ENCODE measurements around the gene BLOC1S4. TPM values are rescaled to one million over a fixed set of nuclear protein-coding genes. Genes with fewer than 3 reads are reported as not detected.

BLOC1S4 gene
- total RNA-seq, 1 experiment from 2014 or later: 14.0 TPM

DNA sequence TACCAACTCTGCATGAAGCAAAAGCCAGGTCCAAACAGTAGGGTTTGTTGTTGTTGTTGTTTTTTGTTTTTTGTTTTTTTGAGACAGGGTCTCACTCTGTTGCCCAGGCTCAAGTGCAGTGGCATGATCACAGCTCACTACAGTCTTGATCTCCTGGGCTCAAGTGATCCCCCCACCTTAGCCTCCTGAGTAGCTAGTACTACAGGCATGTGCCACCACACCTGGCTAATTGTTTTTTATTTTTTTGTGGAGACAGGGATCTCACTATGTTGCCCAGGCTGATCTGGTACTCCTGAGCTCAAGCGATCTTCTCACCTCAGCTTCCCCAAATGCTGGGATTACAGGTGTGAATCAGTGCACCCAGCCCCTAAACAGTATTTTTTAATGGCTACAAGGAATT is 16.1 kb upstream of the BLOC1S4 start:
- Histone ChIP-seq H3K9ac (ENCODE audit: low read length) (no peak overlapping the region), H3K4me2 (ENCODE audit: low read length) (no peak overlapping the region), H3K9me3 (ENCODE audit: low read length) (no peaks in the 10 kb centered on the region), H3K27me3 (ENCODE audit: low read length) (no peaks in the 10 kb centered on the region), H3K27ac (ENCODE audit: low read length) (no peak overlapping the region), H3K79me2 (ENCODE audit: low read length) (peaks cover 31% of the 10 kb centered on the region), H3K36me3 (ENCODE audit: low read depth, low read length) (peaks cover 13% of the 10 kb centered on the region; the same call in 1 of the 2 replicates), H3K4me1 (ENCODE audit: insufficient read depth, low read length) (peaks cover 21% of the 10 kb centered on the region), H2AFZ (ENCODE audit: low read length) (no peak overlapping the region), H3K9me2 (replicated peaks; ENCODE audit: low read length) (no peaks in the 10 kb centered on the region), H3F3A (ENCODE audit: low read length, unreplicated experiment) (peaks cover 5% of the 10 kb centered on the region), H3K4me3 (ENCODE audit: low read length) (no peak overlapping the region), H4K20me1 (ENCODE audit: low read length) (no peaks in the 10 kb centered on the region)
- BruUV-seq (replicated peaks): no TSS peak
- intact Hi-C loops (cut with micrococcal nuclease): no loop called here
- ATAC-seq (no peak), DNase-seq (no peak)
- POLR2A ChIA-PET (ENCODE audit: unreplicated experiment): no interaction called here
- TF ChIP-seq EZH2 (IDR thresholded peaks at IDR 0.05; ENCODE audit: low read length, unreplicated experiment): no peak
- TF ChIP-seq EZH2phosphoT487 (IDR thresholded peaks at IDR 0.05; ENCODE audit: borderline replicate concordance, low read length): no peak
- TF ChIP-seq, protein P1, sequence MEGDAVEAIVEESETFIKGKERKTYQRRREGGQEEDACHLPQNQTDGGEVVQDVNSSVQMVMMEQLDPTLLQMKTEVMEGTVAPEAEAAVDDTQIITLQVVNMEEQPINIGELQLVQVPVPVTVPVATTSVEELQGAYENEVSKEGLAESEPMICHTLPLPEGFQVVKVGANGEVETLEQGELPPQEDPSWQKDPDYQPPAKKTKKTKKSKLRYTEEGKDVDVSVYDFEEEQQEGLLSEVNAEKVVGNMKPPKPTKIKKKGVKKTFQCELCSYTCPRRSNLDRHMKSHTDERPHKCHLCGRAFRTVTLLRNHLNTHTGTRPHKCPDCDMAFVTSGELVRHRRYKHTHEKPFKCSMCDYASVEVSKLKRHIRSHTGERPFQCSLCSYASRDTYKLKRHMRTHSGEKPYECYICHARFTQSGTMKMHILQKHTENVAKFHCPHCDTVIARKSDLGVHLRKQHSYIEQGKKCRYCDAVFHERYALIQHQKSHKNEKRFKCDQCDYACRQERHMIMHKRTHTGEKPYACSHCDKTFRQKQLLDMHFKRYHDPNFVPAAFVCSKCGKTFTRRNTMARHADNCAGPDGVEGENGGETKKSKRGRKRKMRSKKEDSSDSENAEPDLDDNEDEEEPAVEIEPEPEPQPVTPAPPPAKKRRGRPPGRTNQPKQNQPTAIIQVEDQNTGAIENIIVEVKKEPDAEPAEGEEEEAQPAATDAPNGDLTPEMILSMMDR (conservative IDR thresholded peaks at IDR 0.05; ENCODE audit: low read depth, low read length): no peak
- CTCF ChIA-PET: interaction anchor here (0.5 to 1.1 kb wide), 2 partner anchors 25 to 130 kb away, joined by 3 to 6 read pairs; no protein-coding TSS in a partner anchor

DNA sequence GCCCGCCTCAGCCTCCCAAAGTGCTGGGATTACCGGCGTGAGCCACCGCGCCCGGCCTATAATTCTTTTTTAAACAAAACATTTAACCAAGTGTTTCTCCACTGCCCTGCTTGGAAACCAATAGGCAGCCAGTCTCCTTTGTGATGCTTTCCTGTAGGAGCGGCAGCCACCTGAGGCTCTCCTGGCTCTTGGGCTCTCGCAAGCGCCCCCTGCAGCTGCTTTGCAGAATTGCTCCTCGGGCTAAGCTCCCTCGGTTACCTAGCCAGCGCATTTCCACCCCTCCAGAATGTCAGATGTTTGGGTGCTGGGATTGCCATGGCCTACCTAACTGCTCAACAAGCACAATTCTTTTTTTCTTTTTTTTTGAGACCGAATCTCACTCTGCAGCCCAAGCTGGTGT is 14.6 kb upstream of the BLOC1S4 start:
- CTCF ChIA-PET: interaction anchor here (1.0 kb wide), 1 partner anchor 26 kb away, joined by 4 read pairs; no protein-coding TSS in a partner anchor
- TF ChIP-seq, protein P1 (conservative IDR thresholded peaks at IDR 0.05; ENCODE audit: low read depth, low read length): peak; percentile 52
- no peak for TF ChIP-seq EZH2 (IDR thresholded peaks at IDR 0.05; ENCODE audit: low read length, unreplicated experiment)
- H3K9me2 ChIP-seq (replicated peaks; ENCODE audit: low read length): no peaks in the 10 kb centered on the region
- intact Hi-C loops (cut with micrococcal nuclease): no loop called here
- peaks cover 8% of the 10 kb centered on the region for H3K4me1 ChIP-seq (ENCODE audit: insufficient read depth, low read length)
- peak; percentile 30 for DNase-seq
- no peak overlapping the region for H3K4me3 ChIP-seq (ENCODE audit: low read length)
- no peak for ATAC-seq
- no peak overlapping the region for H3K9ac ChIP-seq (ENCODE audit: low read length)
- no peaks in the 10 kb centered on the region for H3K9me3 ChIP-seq (ENCODE audit: low read length)
- no peak overlapping the region for H2AFZ ChIP-seq (ENCODE audit: low read length)
- H3K27me3 ChIP-seq (ENCODE audit: low read length): no peaks in the 10 kb centered on the region
- H3K4me2 ChIP-seq (ENCODE audit: low read length): no peak overlapping the region
- H3K36me3 ChIP-seq (ENCODE audit: low read depth, low read length): peaks cover 13% of the 10 kb centered on the region; the same call in 1 of the 2 replicates
- BruUV-seq (replicated peaks): no TSS peak
- peaks cover 40% of the 10 kb centered on the region for H3K79me2 ChIP-seq (ENCODE audit: low read length)
- POLR2A ChIA-PET (ENCODE audit: unreplicated experiment): no interaction called here
- H3F3A ChIP-seq (ENCODE audit: low read length, unreplicated experiment): peaks cover under 1% of the 10 kb centered on the region
- no peaks in the 10 kb centered on the region for H4K20me1 ChIP-seq (ENCODE audit: low read length)
- H3K27ac ChIP-seq (ENCODE audit: low read length): no peak overlapping the region

DNA sequence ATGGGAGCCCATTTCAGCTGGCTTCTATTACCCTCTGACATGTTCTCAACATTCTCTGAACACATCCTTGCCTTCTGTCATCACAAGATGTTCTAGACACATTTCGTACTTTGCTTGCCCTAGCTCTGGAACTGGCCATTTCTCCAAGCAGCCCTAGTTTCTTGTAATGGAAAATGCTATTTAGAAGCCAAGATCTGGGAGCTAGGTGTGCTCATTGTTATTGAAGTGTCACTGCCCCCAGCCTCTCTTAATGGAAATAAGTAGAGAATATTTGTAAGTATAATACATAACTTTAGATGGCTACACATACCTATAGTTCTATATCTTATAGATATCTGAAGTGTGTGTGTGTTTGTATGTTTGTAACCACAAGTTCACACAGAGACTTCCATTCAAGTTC is 13.2 kb upstream of the BLOC1S4 start:
- Histone ChIP-seq H3K4me2 (ENCODE audit: low read length) (no peak overlapping the region), H3K79me2 (ENCODE audit: low read length) (peaks cover 50% of the 10 kb centered on the region), H2AFZ (ENCODE audit: low read length) (no peak overlapping the region), H4K20me1 (ENCODE audit: low read length) (0 out of 2 replicates have a peak, but pooled peaks cover 1% of the 10 kb centered on the region), H3K27me3 (ENCODE audit: low read length) (no peaks in the 10 kb centered on the region), H3K9ac (ENCODE audit: low read length) (no peak overlapping the region), H3K27ac (ENCODE audit: low read length) (no peak overlapping the region), H3K9me3 (ENCODE audit: low read length) (no peaks in the 10 kb centered on the region), H3K4me1 (ENCODE audit: insufficient read depth, low read length) (peaks cover 10% of the 10 kb centered on the region), H3K4me3 (ENCODE audit: low read length) (no peak overlapping the region), H3F3A (ENCODE audit: low read length, unreplicated experiment) (no peaks in the 10 kb centered on the region), H3K36me3 (ENCODE audit: low read depth, low read length) (peaks cover 13% of the 10 kb centered on the region; the same call in 1 of the 2 replicates), H3K9me2 (replicated peaks; ENCODE audit: low read length) (no peaks in the 10 kb centered on the region)
- ATAC-seq: no peak
- ChIA-PET CTCF (no interaction called here), POLR2A (ENCODE audit: unreplicated experiment) (no interaction called here)
- no TSS peak for BruUV-seq (replicated peaks)
- intact Hi-C loops (cut with micrococcal nuclease): no loop called here
- no peak for DNase-seq
- TF ChIP-seq EZH2phosphoT487 (IDR thresholded peaks at IDR 0.05; ENCODE audit: borderline replicate concordance, low read length) (no peak), EZH2 (IDR thresholded peaks at IDR 0.05; ENCODE audit: low read length, unreplicated experiment) (no peak)
- TF ChIP-seq, protein P1 (conservative IDR thresholded peaks at IDR 0.05; ENCODE audit: low read depth, low read length): no peak
